Measurements from ENCODE around the gene LNPEP.
A peak's percentile ranks its signal among the peaks of the same experiment; 100 is the strongest.

The LNPEP gene

DNA sequence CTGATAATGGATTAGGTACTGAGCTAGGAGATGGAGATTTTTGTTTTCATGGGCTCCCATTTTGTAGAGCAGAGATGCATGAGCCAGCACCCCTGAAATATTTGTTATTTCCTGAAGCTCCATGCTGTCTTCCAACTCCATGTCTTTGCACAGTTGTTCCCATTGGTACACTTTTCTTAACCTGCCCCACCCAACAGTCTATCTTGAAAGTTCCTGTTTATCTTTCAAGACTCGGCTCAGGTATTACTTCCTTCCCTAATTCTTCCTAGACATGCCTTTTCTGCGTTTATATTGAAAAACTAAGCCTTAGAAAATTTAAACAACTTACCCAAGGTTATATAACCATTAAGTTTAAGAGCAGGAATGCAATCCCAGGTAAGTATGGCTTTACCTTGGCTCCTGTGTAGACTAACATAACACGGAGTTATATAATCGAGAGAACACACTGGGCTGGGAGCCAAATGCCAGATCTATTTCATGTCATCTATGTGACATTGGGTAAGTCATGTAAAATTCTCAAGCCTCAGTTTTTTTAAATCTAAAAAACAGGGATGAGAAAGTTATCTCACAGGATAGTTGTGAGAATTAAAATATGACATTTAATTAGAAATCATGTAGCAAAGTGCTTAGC, 139.1 kb downstream of the LNPEP start:
- no CpG with 5 or more reads among the region's 4 CpGs for WGBS (ENCODE audit: extremely low coverage, insufficient coverage, insufficient read length)

DNA sequence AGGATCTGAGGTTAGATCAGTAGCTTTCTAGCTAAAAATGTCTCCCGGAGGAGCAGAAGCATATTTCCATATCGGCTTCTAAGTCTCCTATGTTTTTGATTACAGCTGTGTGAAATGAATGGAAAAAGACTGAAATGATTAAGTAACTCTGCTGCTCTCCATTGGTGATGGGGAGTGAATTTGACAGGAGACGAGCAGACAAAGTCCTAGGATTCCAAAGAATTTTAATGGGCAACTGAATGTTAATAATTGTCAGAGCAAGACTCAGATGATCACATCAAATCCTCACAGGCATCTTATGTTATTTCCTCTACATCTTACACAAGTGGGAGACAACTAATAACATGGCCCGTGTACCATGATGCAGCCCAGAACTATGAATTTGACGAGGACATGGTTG, 139.8 kb downstream of the LNPEP start:
- no peak overlapping the region for H2BK12ac ChIP-seq (ENCODE audit: low read length)
- no peaks in the 10 kb centered on the region for H3K9me3 ChIP-seq (ENCODE audit: insufficient read depth, low read depth, low read length)
- no peak overlapping the region for H3K4ac ChIP-seq (ENCODE audit: low read depth, low read length)
- no peak overlapping the region for H3K9ac ChIP-seq (ENCODE audit: low read length)
- no peaks in the 10 kb centered on the region for H3K79me2 ChIP-seq (ENCODE audit: control insufficient read depth, insufficient read depth, low read length, poor library complexity)
- H3K18ac ChIP-seq (ENCODE audit: low read length), result no peak overlapping the region
- no peak overlapping the region for H2AK5ac ChIP-seq (ENCODE audit: low read length)
- H2BK5ac ChIP-seq (ENCODE audit: low read depth, low read length, poor library complexity), result no peak overlapping the region
- H4K8ac ChIP-seq (ENCODE audit: low read depth, low read length), result no peak overlapping the region
- peak in 1 of 2 donors; percentile 29 for DNase-seq
- H4K91ac ChIP-seq (ENCODE audit: low read depth, low read length), result no peak overlapping the region
- no peak overlapping the region for H2BK120ac ChIP-seq (ENCODE audit: insufficient read depth, low read length, poor library complexity)
- H4K12ac ChIP-seq (ENCODE audit: low read depth, low read length), result no peak overlapping the region
- no peaks in the 10 kb centered on the region for H3K27me3 ChIP-seq (ENCODE audit: insufficient read depth, low read length)
- no peak overlapping the region for H3K23ac ChIP-seq (ENCODE audit: low read length)
- H2AFZ ChIP-seq (ENCODE audit: insufficient read depth, low read length, poor library complexity), result no peak overlapping the region
- no peaks in the 10 kb centered on the region for H3K36me3 ChIP-seq (ENCODE audit: control insufficient read depth in 1 of 2, insufficient read depth in 2 of 2, low read length in 2 of 2)
- no peaks in the 10 kb centered on the region for H3K79me1 ChIP-seq (ENCODE audit: low read length)
- H3K27ac ChIP-seq (ENCODE audit: low read depth, low read length), result no peak overlapping the region
- no peak overlapping the region for H3K14ac ChIP-seq (ENCODE audit: low read length)
- no peak overlapping the region for H3K4me2 ChIP-seq (ENCODE audit: low read length)
- H3K4me1 ChIP-seq (ENCODE audit: control insufficient read depth in 1 of 2, insufficient read depth in 2 of 2, low read length in 2 of 2), result no peaks in the 10 kb centered on the region
- H3K4me3 ChIP-seq (ENCODE audit: low read depth, low read length), result no peak overlapping the region
- no CpG with 5 or more reads among the region's 5 CpGs for WGBS (ENCODE audit: extremely low coverage, insufficient coverage, insufficient read length)

More for the DNA sequence above, 139.1 kb downstream of the LNPEP start:
- Histone ChIP-seq H3K27me3 (ENCODE audit: insufficient read depth, low read length) (no peaks in the 10 kb centered on the region), H3K27ac (ENCODE audit: low read depth, low read length) (no peak overlapping the region), H2BK5ac (ENCODE audit: low read depth, low read length, poor library complexity) (no peak overlapping the region), H3K4me3 (ENCODE audit: low read depth, low read length) (no peak overlapping the region), H3K18ac (ENCODE audit: low read length) (no peak overlapping the region), H3K4ac (ENCODE audit: low read depth, low read length) (no peak overlapping the region), H3K9ac (ENCODE audit: low read length) (no peak overlapping the region), H4K12ac (ENCODE audit: low read depth, low read length) (no peak overlapping the region), H2AK5ac (ENCODE audit: low read length) (no peak overlapping the region), H2BK120ac (ENCODE audit: insufficient read depth, low read length, poor library complexity) (no peak overlapping the region), H3K36me3 (ENCODE audit: control insufficient read depth in 1 of 2, insufficient read depth in 2 of 2, low read length in 2 of 2) (no peaks in the 10 kb centered on the region), H3K4me1 (ENCODE audit: control insufficient read depth in 1 of 2, insufficient read depth in 2 of 2, low read length in 2 of 2) (no peaks in the 10 kb centered on the region), H3K23ac (ENCODE audit: low read length) (no peak overlapping the region), H2AFZ (ENCODE audit: insufficient read depth, low read length, poor library complexity) (no peak overlapping the region), H3K14ac (ENCODE audit: low read length) (no peak overlapping the region), H4K91ac (ENCODE audit: low read depth, low read length) (no peak overlapping the region), H3K79me2 (ENCODE audit: control insufficient read depth, insufficient read depth, low read length, poor library complexity) (no peaks in the 10 kb centered on the region), H3K9me3 (ENCODE audit: insufficient read depth, low read depth, low read length) (no peaks in the 10 kb centered on the region), H3K4me2 (ENCODE audit: low read length) (no peak overlapping the region), H3K79me1 (ENCODE audit: low read length) (no peaks in the 10 kb centered on the region), H4K8ac (ENCODE audit: low read depth, low read length) (no peak overlapping the region), H2BK12ac (ENCODE audit: low read length) (no peak overlapping the region)
- DNase-seq, result no peak

DNA sequence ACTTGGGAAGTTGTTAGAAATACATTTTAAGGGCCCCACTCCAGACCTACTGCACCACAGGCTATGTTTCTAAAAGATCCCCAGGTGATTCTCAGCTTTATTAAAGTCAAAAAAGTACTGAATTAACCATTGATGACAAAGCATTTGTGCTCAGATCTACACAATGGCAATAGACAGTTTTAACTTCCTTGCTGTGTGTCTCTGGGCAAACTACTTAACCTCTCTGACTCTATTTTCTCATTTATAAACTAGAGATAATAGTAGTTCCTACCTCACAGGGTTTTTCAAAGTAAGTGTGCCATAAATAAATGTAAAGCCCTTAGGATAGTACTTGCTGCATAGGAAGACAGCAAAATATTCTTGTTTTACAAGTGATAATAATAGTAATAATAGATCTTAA, 140.2 kb downstream of the LNPEP start:
- H3K27me3 ChIP-seq (ENCODE audit: insufficient read depth, low read length), result no peaks in the 10 kb centered on the region

GRCh38 chr5:97077246-97077645, 141.4 kb downstream of the LNPEP start:
- no peak overlapping the region for H2AFZ ChIP-seq (ENCODE audit: insufficient read depth, low read length, poor library complexity)
- H3K4me3 ChIP-seq (ENCODE audit: low read depth, low read length), result no peak overlapping the region
- H2BK5ac ChIP-seq (ENCODE audit: low read depth, low read length, poor library complexity), result no peak overlapping the region
- H3K4me1 ChIP-seq (ENCODE audit: control insufficient read depth in 1 of 2, insufficient read depth in 2 of 2, low read length in 2 of 2), result no peaks in the 10 kb centered on the region
- no peak overlapping the region for H4K8ac ChIP-seq (ENCODE audit: low read depth, low read length)
- H4K12ac ChIP-seq (ENCODE audit: low read depth, low read length), result no peak overlapping the region
- H3K4ac ChIP-seq (ENCODE audit: low read depth, low read length), result no peak overlapping the region
- H3K36me3 ChIP-seq (ENCODE audit: control insufficient read depth in 1 of 2, insufficient read depth in 2 of 2, low read length in 2 of 2), result no peaks in the 10 kb centered on the region
- DNase-seq, result peak; percentile 71 to 88
- H3K79me2 ChIP-seq (ENCODE audit: control insufficient read depth, insufficient read depth, low read length, poor library complexity), result no peaks in the 10 kb centered on the region
- H2BK120ac ChIP-seq (ENCODE audit: insufficient read depth, low read length, poor library complexity), result no peak overlapping the region
- H3K9ac ChIP-seq (ENCODE audit: low read length), result no peak overlapping the region
- H2BK12ac ChIP-seq (ENCODE audit: low read length), result no peak overlapping the region
- no peaks in the 10 kb centered on the region for H3K9me3 ChIP-seq (ENCODE audit: insufficient read depth, low read depth, low read length)
- H3K23ac ChIP-seq (ENCODE audit: low read length), result no peak overlapping the region
- H2AK5ac ChIP-seq (ENCODE audit: low read length), result no peak overlapping the region
- H3K18ac ChIP-seq (ENCODE audit: low read length), result no peak overlapping the region
- no peak overlapping the region for H3K4me2 ChIP-seq (ENCODE audit: low read length)
- no peaks in the 10 kb centered on the region for H3K27me3 ChIP-seq (ENCODE audit: insufficient read depth, low read length)
- WGBS (ENCODE audit: extremely low coverage, insufficient coverage, insufficient read length), result no CpG with 5 or more reads among the region's 4 CpGs
- no peak overlapping the region for H4K91ac ChIP-seq (ENCODE audit: low read depth, low read length)
- H3K27ac ChIP-seq (ENCODE audit: low read depth, low read length), result no peak overlapping the region
- H3K14ac ChIP-seq (ENCODE audit: low read length), result no peak overlapping the region
- H3K79me1 ChIP-seq (ENCODE audit: low read length), result no peaks in the 10 kb centered on the region

More for the DNA sequence above, 140.2 kb downstream of the LNPEP start:
- H4K91ac ChIP-seq (ENCODE audit: low read depth, low read length), result no peak overlapping the region
- no peak overlapping the region for H4K12ac ChIP-seq (ENCODE audit: low read depth, low read length)
- no peak overlapping the region for H3K23ac ChIP-seq (ENCODE audit: low read length)
- H3K4me1 ChIP-seq (ENCODE audit: control insufficient read depth in 1 of 2, insufficient read depth in 2 of 2, low read length in 2 of 2), result no peaks in the 10 kb centered on the region
- H3K9me3 ChIP-seq (ENCODE audit: insufficient read depth, low read depth, low read length), result no peaks in the 10 kb centered on the region
- H2AFZ ChIP-seq (ENCODE audit: insufficient read depth, low read length, poor library complexity), result no peak overlapping the region
- no peak for DNase-seq
- H3K4ac ChIP-seq (ENCODE audit: low read depth, low read length), result no peak overlapping the region
- no peak overlapping the region for H3K14ac ChIP-seq (ENCODE audit: low read length)
- no peak overlapping the region for H2BK12ac ChIP-seq (ENCODE audit: low read length)
- H3K79me1 ChIP-seq (ENCODE audit: low read length), result no peaks in the 10 kb centered on the region
- no peak overlapping the region for H3K9ac ChIP-seq (ENCODE audit: low read length)
- no peak overlapping the region for H3K18ac ChIP-seq (ENCODE audit: low read length)
- no peak overlapping the region for H3K4me3 ChIP-seq (ENCODE audit: low read depth, low read length)
- H3K79me2 ChIP-seq (ENCODE audit: control insufficient read depth, insufficient read depth, low read length, poor library complexity), result no peaks in the 10 kb centered on the region
- no peak overlapping the region for H3K27ac ChIP-seq (ENCODE audit: low read depth, low read length)
- no peak overlapping the region for H4K8ac ChIP-seq (ENCODE audit: low read depth, low read length)
- H2BK120ac ChIP-seq (ENCODE audit: insufficient read depth, low read length, poor library complexity), result no peak overlapping the region
- no peak overlapping the region for H2AK5ac ChIP-seq (ENCODE audit: low read length)
- H3K4me2 ChIP-seq (ENCODE audit: low read length), result no peak overlapping the region
- no peak overlapping the region for H2BK5ac ChIP-seq (ENCODE audit: low read depth, low read length, poor library complexity)
- H3K36me3 ChIP-seq (ENCODE audit: control insufficient read depth in 1 of 2, insufficient read depth in 2 of 2, low read length in 2 of 2), result no peaks in the 10 kb centered on the region
